BJ (cell line): ENCODE data around the gene DMRTB1. TPM values are rescaled to one million over a fixed set of nuclear protein-coding genes. Genes with fewer than 3 reads are reported as not detected.

Experiments used
- CTCF ChIA-PET: fragments of 350-600 bp; formaldehyde crosslinking; extraction: SDS; loops from one replicate; lab custom pipeline; 2021; ENCODE audit warnings: antibody characterized with exemption, inconsistent platforms; lab: Yijun Ruan, JAX
- POLR2A ChIA-PET: fragments of 300-600 bp; sonication (Branson Sonifier 250); formaldehyde crosslinking; extraction: SDS; loops from one replicate; lab custom pipeline; 2021; ENCODE audit warnings: antibody characterized with exemption; lab: Charles Lee
- DNase-seq: peaks from one replicate; pipeline ENCODE4 v3.0.0-alpha.2; 2011; ENCODE audit warnings: low read depth
- H3K27me3 ChIP-seq: 2 replicates; pipeline ENCODE4 v1.6.0; 2011; ENCODE audit warnings: low read length; ENCODE audit not compliant: control insufficient read depth, insufficient read depth
- H3K36me3 ChIP-seq: 2 replicates; pipeline ENCODE4 v1.5.1; 2011; ENCODE audit warnings: low read length; ENCODE audit not compliant: control insufficient read depth, insufficient read depth
- H3K4me3 ChIP-seq: 2 replicates; pipeline ENCODE4 v1.5.1; 2011; ENCODE audit warnings: low read depth, mild to moderate bottlenecking, control low read depth, low read length
- CTCF ChIP-seq: IDR thresholded peaks from 2 replicates; pipeline ENCODE4 v1.5.1; 2011; ENCODE audit warnings: low read depth, mild to moderate bottlenecking, control low read depth, inconsistent platforms, low read length, moderate library complexity; ENCODE audit not compliant: insufficient read depth
- polyA plus RNA-seq: library from polyadenylated mRNA; depleted of rRNA; stranded (reverse); fragments of >200 nt; gene quantifications from 2 replicates; pipeline ENCODE4 v1.2.3, GENCODE V29; 2011

The DMRTB1 gene
- polyA plus RNA-seq, 1 experiment = not detected

GRCh38 chr1:53469373-53469772, 10.2 kb downstream of the DMRTB1 start:
- Histone ChIP-seq H3K4me3 (no peak overlapping the region), H3K27me3 (no peaks in the 10 kb centered on the region), H3K36me3 (no peaks in the 10 kb centered on the region)
- TF ChIP-seq CTCF = no peak
- ChIA-PET CTCF (interaction anchor here (0.6 to 1.4 kb wide), 3 partner anchors 16 to 916 kb away, joined by 3 to 4 read pairs (median 4); no protein-coding TSS in a partner anchor), POLR2A (no interaction called here)
- no peak for DNase-seq

DNA sequence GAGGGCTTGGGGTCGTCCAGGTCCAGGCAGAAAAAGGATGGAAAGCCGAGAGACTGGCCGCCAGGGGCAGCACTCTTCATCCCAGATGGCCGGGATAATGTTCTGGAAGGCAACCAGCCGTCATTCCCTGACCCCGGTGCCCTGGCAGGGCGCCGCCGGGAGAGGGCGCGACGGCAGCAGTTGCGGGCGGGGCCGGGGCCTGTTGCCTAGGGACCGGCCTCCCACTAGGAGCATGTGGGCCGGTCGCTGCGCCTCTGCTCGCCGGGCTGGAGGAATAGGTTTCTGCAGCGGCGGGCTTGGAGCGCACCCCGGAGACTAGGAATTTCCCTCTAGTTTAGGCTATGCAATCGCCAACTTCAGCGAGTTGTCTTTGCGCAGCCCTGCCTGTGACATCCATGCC, 11.0 kb downstream of the DMRTB1 start:
- DNase-seq = no peak
- ChIA-PET CTCF (interaction anchor here (1.3 to 1.4 kb wide), 2 partner anchors 26 to 77 kb away, joined by 3 to 4 read pairs; no protein-coding TSS in a partner anchor), POLR2A (no interaction called here)
- no peaks in the 10 kb centered on the region for H3K36me3 ChIP-seq
- peaks cover 4% of the 10 kb centered on the region for H3K27me3 ChIP-seq
- peak; percentile 43 for TF ChIP-seq CTCF
- H3K4me3 ChIP-seq = no peak overlapping the region

DNA sequence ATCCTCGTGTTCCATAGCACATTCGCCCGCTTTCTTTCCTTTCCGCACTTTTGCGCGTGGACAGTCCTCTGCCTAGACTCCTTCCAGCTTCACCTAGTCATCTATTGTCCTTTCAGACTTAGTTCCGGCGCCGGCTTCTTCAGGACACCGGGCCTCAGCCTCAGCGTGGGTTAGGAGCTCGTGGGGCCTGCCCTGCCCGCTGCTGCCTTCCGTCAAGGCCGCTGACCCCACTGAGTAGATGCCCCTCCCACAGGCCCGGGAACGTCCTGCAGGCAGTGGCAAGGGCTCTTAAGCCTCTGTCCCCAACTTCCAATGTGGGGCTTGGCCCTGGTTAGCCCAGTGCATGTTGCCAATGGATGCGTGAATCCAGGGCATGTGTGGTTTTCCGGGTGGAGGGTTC, 11.4 kb downstream of the DMRTB1 start:
- DNase-seq = no peak
- TF ChIP-seq CTCF = no peak
- H3K27me3 ChIP-seq = peaks cover 6% of the 10 kb centered on the region
- H3K4me3 ChIP-seq = no peak overlapping the region
- no peaks in the 10 kb centered on the region for H3K36me3 ChIP-seq
- ChIA-PET POLR2A (no interaction called here), CTCF (interaction anchor here (1.3 to 5.8 kb wide), 3 partner anchors 15 to 77 kb away, joined by 3 to 47 read pairs (median 4); no protein-coding TSS in a partner anchor)

GRCh38 chr1:53471000-53471399, 11.8 kb downstream of the DMRTB1 start:
- Histone ChIP-seq H3K27me3 (peaks cover 10% of the 10 kb centered on the region), H3K36me3 (no peaks in the 10 kb centered on the region), H3K4me3 (no peak overlapping the region)
- POLR2A ChIA-PET = no interaction called here
- TF ChIP-seq CTCF = no peak
- DNase-seq = no peak
- CTCF ChIA-PET = interaction anchor here (1.4 to 5.8 kb wide), 4 partner anchors 15 to 78 kb away, joined by 3 to 47 read pairs (median 10); no protein-coding TSS in a partner anchor

- TF ChIP-seq CTCF = peak; percentile 56
- ChIA-PET POLR2A (no interaction called here), CTCF (interaction anchor here (0.7 to 5.8 kb wide), 13 partner anchors 8 to 297 kb away, joined by 3 to 47 read pairs (median 4); partner anchors contain the start of gene DMRTB1)
- Histone ChIP-seq H3K36me3 (no peaks in the 10 kb centered on the region), H3K4me3 (no peak overlapping the region), H3K27me3 (peaks cover 18% of the 10 kb centered on the region)
- DNase-seq = no peak
These were observed 14.3 kb downstream of the DMRTB1 start for GRCh38 chr1:53473463-53473862.
